Kidney (tissue), 14 donors: ENCODE data around the gene FAM110C. TPM values are rescaled to one million over a fixed set of nuclear protein-coding genes. Genes with fewer than 3 reads are reported as not detected.

Source experiments
- DNase-seq, 5 donors: peaks; one replicate each; pipeline ENCODE4 v3.0.0-alpha.2; 2013 to 2020
- FAIRE-seq: peaks from 2 replicates; lab custom pipeline; 2012; peaks lifted over from hg19 to GRCh38; lab: Jason Lieb, UNC
- H3K27ac ChIP-seq, 2 donors: one replicate each; pipeline ENCODE4 v1.7.0; 2013; ENCODE audit warnings: low read depth in 2 of 2, low read length in 2 of 2, inconsistent platforms in 1 of 2
- H3K27me3 ChIP-seq: one replicate; pipeline ENCODE4 v1.7.1; 2013; ENCODE audit warnings: low read length, inconsistent platforms; ENCODE audit not compliant: control insufficient read depth, insufficient read depth
- H3K36me3 ChIP-seq, 3 donors: one replicate each; pipeline versions ENCODE4 v1.7.0 to v1.7.1; 2013; ENCODE audit warnings: low read length in 3 of 3, control low read depth in 1 of 3, inconsistent platforms in 1 of 3; ENCODE audit not compliant: insufficient read depth in 3 of 3, control insufficient read depth in 2 of 3
- H3K4me1 ChIP-seq, 3 donors: one replicate each; pipeline versions ENCODE4 v1.7.0 to v1.7.1; 2013; ENCODE audit warnings: low read length in 3 of 3, inconsistent platforms in 1 of 3, low read depth in 1 of 3; ENCODE audit not compliant: control insufficient read depth in 2 of 3, insufficient read depth in 2 of 3
- H3K4me3 ChIP-seq, 3 donors: one replicate each; pipeline versions ENCODE4 v1.7.0 to v1.8.1; 2013; ENCODE audit warnings: low read length in 3 of 3, control low read depth in 1 of 3, inconsistent platforms in 1 of 3
- H3K9ac ChIP-seq, 3 donors: one replicate each; pipeline versions ENCODE4 v1.7.0 to v1.7.1; 2013; ENCODE audit warnings: low read length in 3 of 3, control low read depth in 1 of 3, inconsistent platforms in 1 of 3
- H3K9me3 ChIP-seq, 3 donors: one replicate each; pipeline versions ENCODE4 v1.7.0 to v1.7.1; 2013; ENCODE audit warnings: low read length in 3 of 3, control low read depth in 1 of 3, inconsistent platforms in 1 of 3; ENCODE audit not compliant: control insufficient read depth in 2 of 3, insufficient read depth in 1 of 3
- intact Hi-C: fragments of 100-400 bp; cut with DNase I; formaldehyde crosslinking; loops from one replicate; pipeline ENCODE4 v1.11.1; 2022
- polyA plus RNA-seq: library from polyadenylated mRNA; stranded (reverse); fragments of 350-450 nt; fragmentation: Illumina TruSeq; extraction: RNeasy Lipid Tissue Mini Kit (QIAGEN cat#74804); gene quantifications from one replicate; pipeline ENCODE4 v1.2.3, GENCODE V29; 2014; ENCODE audit warnings: low read depth, low replicate concordance; ENCODE audit not compliant: insufficient read depth
- total RNA-seq: library from RNA; stranded (reverse); fragmentation: NEBNext Ultra II Directional; extraction: Animal tissue kit (Norgen Biotek cat#: 25700); gene quantifications from one replicate; pipeline ENCODE4 v1.2.1, GENCODE V29; 2021
- TF ChIP-seq, protein P1 (sequence below): IDR thresholded peaks from 3 replicates; pipeline ENCODE4 v1.5.1; 2012; ENCODE audit warnings: mild to moderate bottlenecking, moderate library complexity, borderline replicate concordance; ENCODE audit not compliant: insufficient read depth; ENCODE audit errors: extremely low read depth
- donor health status: control.
- donor health status: control.
- donor health status: control.
- donor health status: control.
- donor health status: control.
- donor health status: DM: yes; HTN: yes; CAD: no.
- donor health status: Normal renal cell carcinoma (clear cell type).

The FAM110C gene
- total and polyA plus RNA-seq, 2 donors from 2014 or later = 8.3 to 48.7 TPM

- Histone ChIP-seq H3K4me1 (peaks cover 0 to 7% (median 5%) of the 10 kb centered on the region in 3 donors), H3K9ac (no peak overlapping the region), H3K36me3 (no peaks in the 10 kb centered on the region), H3K4me3 (no peak overlapping the region), H3K9me3 (no peaks in the 10 kb centered on the region), H3K27me3 (no peaks in the 10 kb centered on the region), H3K27ac (no peak overlapping the region)
- DNase-seq (no peak), FAIRE-seq (no peak)
- intact Hi-C loops = no loop called here
- TF ChIP-seq, protein P1, sequence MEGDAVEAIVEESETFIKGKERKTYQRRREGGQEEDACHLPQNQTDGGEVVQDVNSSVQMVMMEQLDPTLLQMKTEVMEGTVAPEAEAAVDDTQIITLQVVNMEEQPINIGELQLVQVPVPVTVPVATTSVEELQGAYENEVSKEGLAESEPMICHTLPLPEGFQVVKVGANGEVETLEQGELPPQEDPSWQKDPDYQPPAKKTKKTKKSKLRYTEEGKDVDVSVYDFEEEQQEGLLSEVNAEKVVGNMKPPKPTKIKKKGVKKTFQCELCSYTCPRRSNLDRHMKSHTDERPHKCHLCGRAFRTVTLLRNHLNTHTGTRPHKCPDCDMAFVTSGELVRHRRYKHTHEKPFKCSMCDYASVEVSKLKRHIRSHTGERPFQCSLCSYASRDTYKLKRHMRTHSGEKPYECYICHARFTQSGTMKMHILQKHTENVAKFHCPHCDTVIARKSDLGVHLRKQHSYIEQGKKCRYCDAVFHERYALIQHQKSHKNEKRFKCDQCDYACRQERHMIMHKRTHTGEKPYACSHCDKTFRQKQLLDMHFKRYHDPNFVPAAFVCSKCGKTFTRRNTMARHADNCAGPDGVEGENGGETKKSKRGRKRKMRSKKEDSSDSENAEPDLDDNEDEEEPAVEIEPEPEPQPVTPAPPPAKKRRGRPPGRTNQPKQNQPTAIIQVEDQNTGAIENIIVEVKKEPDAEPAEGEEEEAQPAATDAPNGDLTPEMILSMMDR = no peak
These were observed 5.3 kb upstream of the FAM110C start for GRCh38 chr2:51613-52012.

DNA sequence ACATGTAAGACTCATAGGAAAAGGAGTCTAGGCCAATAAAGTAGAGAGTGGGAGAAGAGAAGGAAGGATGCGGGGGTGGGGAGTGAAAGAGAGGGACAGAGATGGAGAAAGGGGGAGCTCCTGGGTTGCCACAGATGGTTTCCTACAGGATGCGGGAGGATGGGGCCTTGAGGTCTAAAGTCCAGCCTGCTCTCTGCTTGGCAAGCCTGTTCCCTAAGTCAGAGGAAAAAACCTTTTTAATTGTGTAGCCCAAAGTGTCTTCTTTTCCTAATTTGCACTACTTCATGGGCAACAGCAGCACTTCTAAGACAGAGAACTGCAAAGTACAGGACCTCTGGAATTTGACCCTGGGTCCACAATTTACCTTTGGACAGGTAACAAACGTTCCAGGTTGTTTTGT lies 1.4 kb upstream of the FAM110C start:
- H3K9me3 ChIP-seq = no peaks in the 10 kb centered on the region
- H3K4me3 ChIP-seq = peak overlapping the region in 1 of 3 donors; percentile 66
- H3K4me1 ChIP-seq = peaks cover 0 to 10% (median 7%) of the 10 kb centered on the region in 3 donors
- H3K27ac ChIP-seq = peak overlapping the region; percentile 86 to 93
- peak overlapping the region in 1 of 3 donors; percentile 70 for H3K9ac ChIP-seq
- intact Hi-C loops = no loop called here
- FAIRE-seq = no peak
- TF ChIP-seq, protein P1 = no peak
- H3K36me3 ChIP-seq = no peaks in the 10 kb centered on the region
- peaks cover 5% of the 10 kb centered on the region for H3K27me3 ChIP-seq
- peak in 1 of 5 donors; percentile 42 for DNase-seq

DNA sequence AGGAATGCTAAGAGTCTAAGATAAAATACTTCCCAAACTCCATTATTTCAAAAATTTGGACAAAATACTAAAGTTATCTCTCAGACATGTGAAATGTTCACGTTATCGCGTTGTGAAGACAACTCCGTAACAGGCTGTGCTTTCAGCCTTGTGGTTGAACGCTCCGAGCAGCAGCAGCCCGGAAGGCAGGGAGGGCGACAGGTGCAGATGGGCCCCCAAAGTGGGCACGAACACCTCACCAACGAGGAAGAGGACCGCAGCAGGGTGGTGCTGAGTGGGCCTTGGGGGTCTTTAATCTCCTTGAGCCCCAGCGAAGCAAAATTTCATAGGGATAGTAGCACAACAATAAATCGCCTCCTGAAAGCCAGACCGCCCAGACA lies 1.0 kb upstream of the FAM110C start:
- Histone ChIP-seq H3K9ac (peak overlapping the region in 1 of 3 donors; percentile 70), H3K4me3 (peak overlapping the region in 2 of 3 donors; percentile 58 to 66), H3K27ac (peak overlapping the region; percentile 86 to 93), H3K4me1 (peaks cover 0 to 10% (median 7%) of the 10 kb centered on the region in 3 donors), H3K27me3 (peaks cover 5% of the 10 kb centered on the region), H3K9me3 (no peaks in the 10 kb centered on the region), H3K36me3 (no peaks in the 10 kb centered on the region)
- TF ChIP-seq, protein P1 = no peak
- intact Hi-C loops = no loop called here
- DNase-seq = no peak
- no peak for FAIRE-seq

DNA sequence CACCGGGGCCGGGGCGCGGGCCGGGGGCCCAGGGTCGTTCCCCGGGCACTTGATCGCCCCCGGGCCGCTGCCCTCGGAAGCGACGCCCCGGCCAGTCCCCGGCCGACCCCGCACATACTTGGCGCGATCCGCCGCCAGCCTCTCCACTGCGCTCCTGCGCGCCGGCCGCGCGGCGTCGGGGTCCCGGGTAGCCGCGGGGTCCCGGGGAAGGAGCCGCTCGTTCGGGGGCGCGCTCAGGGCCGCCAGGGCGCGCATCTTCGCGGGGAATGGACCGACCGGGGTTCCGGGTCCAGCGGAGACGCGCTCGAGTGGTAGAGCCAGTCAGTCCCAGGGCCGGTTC lies 204 bp downstream of the FAM110C start:
- Histone ChIP-seq H3K27me3 (peaks cover 5% of the 10 kb centered on the region), H3K27ac (peak overlapping the region; percentile 40 to 84), H3K4me3 (peak overlapping the region in 2 of 3 donors; percentile 69 to 73), H3K9ac (peak overlapping the region in 1 of 3 donors; percentile 62), H3K4me1 (peaks cover 0 to 10% (median 7%) of the 10 kb centered on the region in 3 donors), H3K9me3 (no peaks in the 10 kb centered on the region), H3K36me3 (peaks cover 0 to 5% (median 0%) of the 10 kb centered on the region in 3 donors)
- TF ChIP-seq, protein P1 = no peak
- no peak for FAIRE-seq
- intact Hi-C loops = no loop called here
- DNase-seq = no peak
